T47D (cell line): ENCODE measurements around the gene PTGER4.
A peak's percentile ranks its signal among the peaks of the same experiment; 100 is the strongest.
"Not testable (repeated sequence)": the region's sequence is repeated elsewhere in the genome, so short reads cannot be mapped to it uniquely, and the experiment has no call there.

ENCODE experiments used
- DNase-seq, 2 experiments: peaks; one replicate each; pipeline versions ENCODE4 v3.0.0 to v3.0.0-alpha.2; 2011 to 2012; ENCODE audit warnings: low read depth in 1 of 2, low spot score in 1 of 2
- JUND ChIP-seq: IDR thresholded peaks from 2 replicates; pipeline ENCODE4 v1.6.1; 2012; ENCODE audit warnings: low read depth
- in situ Hi-C: cut with HindIII; loops from 2 replicates; pipeline ENCODE4 v1.10.0; 2016; ENCODE audit warnings: low sequenced_read_pairs, low pct_unique_long_range_greater_than_20kb

Gene PTGER4

DNA sequence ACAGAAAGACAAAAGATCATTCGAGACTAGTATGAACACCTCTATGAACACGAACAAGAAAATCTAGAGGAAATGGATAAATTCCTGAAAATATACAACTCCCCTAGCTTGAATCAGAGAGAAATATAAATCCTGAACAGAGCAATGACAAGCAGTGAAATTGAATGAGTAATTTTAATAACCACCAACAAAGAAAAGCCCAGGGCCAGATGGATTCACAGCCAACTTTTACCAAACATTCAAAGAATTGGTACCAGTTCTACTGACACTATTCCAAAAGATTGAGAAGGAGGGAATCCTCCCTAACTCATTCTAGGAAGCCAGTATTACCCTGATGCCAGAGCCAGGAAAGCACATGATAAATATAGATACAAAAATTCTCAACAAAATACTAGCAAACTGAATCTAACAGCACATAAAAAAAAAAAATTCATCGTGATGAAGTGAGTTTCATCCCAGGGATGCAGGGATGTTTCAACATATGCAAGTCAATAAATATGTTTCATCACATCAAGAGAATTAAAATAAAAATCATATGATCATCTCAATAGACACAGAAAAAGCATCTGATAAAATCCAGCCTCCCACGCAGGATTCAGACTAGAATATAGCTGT, 25.2 kb upstream of the PTGER4 start:
- in situ Hi-C loops: no loop called here
- no peak for TF ChIP-seq JUND

DNA sequence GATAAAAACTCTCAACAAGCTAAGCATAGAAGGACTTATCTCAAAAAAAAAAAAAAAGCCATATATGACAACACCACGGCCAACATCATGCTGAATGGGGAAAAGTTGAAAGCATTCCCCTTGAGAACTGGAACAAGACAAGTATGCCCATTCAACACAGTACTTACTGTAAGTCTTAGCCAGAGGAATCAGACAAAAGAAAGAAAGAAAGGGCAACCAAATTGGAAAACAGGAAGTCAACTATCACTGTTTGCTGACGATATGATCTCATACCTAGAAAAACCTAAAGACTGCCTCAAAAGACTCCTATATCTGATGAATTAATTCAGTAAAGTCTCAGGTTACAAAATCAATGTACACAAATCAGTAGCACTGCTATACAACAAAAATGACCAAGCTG, 24.6 kb upstream of the PTGER4 start:
- in situ Hi-C loops: no loop called here
- DNase-seq: peak in 1 of 2 experiments; percentile 29
- no peak for TF ChIP-seq JUND

More for the DNA sequence above, 25.2 kb upstream of the PTGER4 start:
- DNase-seq: no peak

DNA sequence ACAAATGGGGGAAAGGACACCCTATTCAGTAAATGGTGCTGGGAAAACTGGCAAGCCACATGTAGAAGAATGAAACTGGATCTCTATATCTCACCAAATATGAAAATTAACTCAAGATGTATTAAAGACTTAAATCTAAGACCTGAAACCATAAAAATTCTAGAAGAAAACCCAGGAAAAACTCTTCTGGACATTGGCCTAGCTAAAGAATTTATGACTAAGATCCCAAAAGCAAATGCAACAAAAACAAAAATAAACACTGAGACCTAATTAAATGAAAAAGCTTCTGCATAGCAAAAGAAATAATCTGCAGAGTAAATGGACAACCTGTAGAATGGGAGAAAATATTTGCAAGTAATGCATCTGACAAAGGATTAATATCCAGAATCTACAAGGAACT, 23.6 kb upstream of the PTGER4 start:
- in situ Hi-C loops, DNase-seq: not testable (repeated sequence)

DNA sequence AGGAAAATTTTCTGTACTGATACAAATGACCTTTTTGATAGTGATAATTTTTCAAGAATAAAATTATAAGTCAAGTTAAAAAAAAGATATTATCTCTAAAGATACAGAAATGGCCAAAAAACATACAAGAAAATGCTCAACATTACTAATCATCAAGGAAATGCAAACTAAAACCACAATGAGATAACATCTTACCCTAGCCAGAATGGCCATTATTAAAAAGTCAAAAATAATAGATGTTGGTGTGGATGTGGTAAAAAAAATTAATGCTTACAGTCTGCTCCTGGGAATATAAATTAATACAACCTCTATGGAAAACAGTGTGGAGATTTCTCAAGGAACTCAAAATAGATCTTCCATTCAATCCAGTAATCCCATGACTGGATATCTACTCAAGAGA, 22.9 kb upstream of the PTGER4 start:
- in situ Hi-C loops: no loop called here
- DNase-seq: no peak
- no peak for TF ChIP-seq JUND

DNA sequence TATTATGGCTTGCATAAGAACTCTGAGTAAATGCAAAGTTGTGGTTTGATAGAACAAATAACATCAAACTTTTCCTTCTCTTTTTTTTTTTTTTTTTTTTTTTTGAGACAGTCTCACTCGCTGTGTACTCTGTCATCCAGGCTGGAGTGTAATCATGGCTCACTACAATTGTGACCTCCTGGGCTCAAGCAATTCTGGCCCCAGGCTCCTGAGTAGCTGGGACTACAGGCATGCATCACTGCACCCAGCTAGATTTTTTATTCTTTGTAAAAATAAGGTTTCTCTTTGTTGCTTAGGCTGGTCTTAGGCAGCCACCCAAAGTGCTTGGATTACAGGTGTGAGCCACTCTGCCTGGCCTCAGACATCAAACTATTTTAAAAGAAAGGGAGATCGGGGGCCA, 19.0 kb upstream of the PTGER4 start:
- in situ Hi-C loops: no loop called here
- no peak for DNase-seq

DNA sequence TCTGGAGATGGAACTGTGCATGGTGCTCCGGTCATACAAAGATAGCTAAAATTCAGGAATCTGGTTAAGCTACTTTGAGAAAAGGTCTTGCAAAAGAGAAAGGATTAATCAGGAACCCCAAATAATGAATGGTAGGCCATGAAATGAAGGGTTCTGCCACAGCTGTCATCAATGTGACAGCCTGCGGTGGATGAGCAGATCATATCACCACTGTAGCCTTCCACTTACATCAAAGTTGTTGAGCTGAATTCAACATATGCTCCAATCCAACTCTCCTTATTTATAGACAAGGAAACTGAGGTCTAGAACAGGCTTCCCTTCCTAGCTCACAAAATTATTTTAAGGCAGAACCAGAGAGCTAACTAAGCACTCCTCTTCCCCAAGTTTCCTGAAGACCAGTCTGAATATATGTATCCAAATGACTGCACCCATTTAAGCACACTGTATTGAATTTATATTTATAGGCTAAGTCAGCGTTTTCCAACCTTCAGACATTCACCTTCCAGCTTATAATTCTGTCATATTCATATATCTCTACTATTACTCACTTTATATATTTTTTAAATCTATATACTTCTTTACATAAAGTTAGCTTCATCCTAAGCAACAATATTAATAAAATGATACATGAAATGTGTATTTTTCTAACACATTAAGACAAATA, 13.9 kb upstream of the PTGER4 start:
- no peak for TF ChIP-seq JUND
- in situ Hi-C loops: no loop called here

More for the DNA sequence above, 19.0 kb upstream of the PTGER4 start:
- TF ChIP-seq JUND: no peak

DNA sequence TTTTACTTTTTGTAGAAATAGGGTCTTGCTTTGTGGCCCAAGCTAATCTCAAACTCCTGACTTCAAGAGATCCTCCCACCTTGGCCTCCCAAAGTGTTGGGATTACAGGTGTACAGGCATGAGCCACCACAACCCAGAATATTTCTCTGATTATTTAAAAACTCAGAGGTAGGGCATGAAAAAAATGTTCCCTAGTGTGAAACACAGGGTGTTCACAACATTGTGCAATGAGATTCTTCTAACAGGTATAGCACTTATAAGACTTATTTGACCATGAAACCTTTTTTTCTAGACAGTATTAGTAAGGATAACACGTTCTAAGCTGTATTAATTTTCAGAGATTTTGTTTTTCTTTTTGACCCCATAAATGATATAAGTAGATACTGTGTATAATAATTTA, 13.1 kb upstream of the PTGER4 start:
- in situ Hi-C loops: no loop called here
- no peak for DNase-seq
- no peak for TF ChIP-seq JUND

More for the DNA sequence above, 13.9 kb upstream of the PTGER4 start:
- no peak for DNase-seq

DNA sequence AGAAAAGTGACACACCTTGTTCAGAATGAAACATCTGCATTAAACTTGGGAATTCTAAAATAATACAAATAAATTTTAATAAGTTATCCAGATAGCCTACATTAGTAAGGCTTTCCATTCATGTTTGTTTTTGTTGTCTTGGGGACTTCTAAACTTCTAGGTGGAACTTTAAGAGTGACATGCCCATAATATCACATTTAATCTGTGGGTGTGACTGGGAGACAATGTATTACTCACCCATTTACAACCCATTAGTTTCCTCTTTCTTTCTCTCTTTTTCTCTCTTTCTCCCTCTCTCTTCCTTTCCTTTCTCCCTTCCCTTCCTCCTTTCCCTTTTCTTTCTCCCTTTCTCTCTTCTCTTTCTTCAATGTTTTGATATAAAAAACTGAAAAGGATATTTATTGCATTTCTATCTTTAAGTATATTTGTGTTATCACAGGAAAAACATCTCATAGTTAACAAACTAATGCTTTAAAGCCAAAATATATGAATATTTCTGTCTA, 12.5 kb upstream of the PTGER4 start:
- in situ Hi-C loops: no loop called here
- no peak for TF ChIP-seq JUND
- no peak for DNase-seq

DNA sequence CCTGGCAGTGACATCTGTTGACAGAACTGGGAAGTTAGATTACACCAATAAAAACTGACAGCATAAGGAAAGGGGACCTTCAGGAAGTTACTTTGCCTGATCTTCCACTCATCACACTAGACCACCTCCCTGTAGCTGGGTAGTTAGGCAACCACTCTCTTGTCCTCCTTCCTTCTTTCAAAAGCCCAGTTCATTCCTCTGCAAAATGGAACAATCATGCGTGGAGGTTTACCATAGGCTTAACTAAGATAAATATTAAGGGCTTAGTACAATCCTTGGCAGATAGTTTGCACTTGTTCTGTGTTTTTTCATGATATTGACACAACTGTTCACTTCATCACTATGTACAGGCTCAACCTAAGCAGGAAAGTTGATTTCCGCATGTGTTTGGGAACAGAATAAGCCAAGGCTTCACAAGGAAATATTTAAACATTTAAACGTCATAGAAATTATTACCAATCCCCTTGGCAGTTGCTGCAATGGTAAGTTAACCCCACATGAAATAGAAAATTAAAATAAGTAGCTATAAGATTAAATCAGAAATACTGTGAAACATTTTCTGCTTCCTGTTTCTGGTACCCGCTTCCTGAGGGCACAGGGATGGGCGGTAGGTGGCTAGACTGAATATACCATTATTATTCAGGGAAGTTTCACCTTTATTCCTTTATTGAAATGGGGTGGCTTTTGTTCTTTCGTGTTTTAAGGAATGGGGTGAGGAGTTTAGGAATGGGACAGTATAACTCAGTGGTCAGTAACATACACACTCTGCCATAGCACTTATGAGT, 9.9 kb upstream of the PTGER4 start:
- in situ Hi-C loops: no loop called here
- no peak for DNase-seq
- no peak for TF ChIP-seq JUND

DNA sequence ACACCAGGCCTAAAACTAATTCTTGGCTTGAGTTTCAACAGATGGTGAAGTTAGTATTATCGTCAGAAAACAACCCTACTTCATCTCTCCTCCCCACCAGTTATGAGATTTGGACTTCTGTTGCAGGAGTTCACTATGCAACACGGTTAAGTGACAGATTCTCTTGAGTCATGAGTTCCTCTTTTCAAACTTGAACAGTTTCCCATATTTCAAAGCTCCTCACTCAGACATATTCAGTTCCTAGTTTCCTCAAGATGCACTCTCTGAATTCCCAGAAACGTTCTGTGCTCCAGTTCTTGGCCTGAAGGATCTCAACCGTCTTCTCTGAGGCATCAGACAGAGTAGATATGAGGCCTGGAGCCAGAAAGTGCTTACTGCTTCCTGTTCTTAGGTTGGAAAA, 7.3 kb upstream of the PTGER4 start:
- DNase-seq: no peak
- in situ Hi-C loops: no loop called here
- TF ChIP-seq JUND: no peak

DNA sequence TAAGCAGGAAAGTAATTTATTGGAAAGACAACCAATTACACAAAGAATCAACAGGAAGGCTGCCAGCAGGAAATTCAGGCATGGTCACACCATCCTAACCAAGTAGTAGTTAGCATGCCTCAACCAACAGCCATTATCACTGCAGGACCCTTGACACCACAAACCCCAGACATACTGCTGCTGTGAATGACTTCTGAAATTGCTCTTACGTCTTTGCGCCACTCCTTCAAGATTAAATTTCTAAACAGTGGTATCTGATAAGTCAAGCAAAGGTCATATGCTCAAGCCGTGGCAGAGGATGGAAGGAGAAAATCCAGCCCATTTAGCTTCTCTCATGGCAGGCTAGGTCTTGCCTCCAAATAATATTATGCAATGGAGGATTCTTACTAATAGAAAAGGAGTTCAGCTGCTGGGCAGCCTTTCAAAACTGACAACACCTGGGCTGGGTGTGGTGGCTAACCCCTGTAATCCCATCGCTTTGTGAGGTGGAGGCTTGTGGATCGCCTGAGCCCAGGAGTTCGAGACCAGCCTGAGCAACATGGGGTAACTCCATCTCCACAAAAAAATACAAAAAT, 5.0 kb upstream of the PTGER4 start:
- no peak for DNase-seq
- in situ Hi-C loops: no loop called here
- no peak for TF ChIP-seq JUND

DNA sequence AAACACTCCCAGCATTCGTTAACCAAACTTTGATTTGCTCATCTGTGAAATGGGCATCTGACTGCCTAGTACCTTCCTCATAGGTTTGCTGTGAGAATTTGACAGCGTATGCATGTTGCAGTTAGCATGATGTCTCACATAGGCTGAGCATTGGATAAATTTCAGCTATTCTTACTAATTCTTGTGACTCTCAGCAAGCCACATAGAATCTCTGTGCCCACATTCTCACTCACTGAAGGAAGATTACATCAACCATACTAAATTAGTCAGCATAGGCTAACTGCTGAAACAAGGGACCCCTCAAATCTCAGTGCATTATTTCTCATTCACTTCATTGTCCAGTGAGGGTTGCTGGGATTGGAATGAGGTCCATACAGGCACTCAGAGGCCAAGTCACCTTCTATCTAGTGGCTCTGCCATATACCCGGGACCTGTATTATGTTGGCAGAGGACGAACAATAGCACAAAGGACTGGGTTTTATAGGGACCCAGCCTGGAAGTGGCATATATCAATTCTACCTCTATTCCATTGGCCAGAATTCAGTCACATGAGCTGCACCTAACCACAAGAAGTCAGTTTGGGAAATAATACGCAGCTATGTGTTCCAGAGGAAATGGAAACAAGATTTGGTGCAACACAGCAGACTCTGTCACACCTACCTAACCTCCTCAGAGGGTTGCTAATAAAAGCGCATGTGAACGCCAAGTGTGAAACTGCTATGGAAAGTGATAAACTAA, 4.2 kb upstream of the PTGER4 start:
- DNase-seq: no peak
- no peak for TF ChIP-seq JUND
- in situ Hi-C loops: no loop called here
